ENCODE results near the gene TUBGCP6. TPM values are rescaled to one million over a fixed set of nuclear protein-coding genes. Genes with fewer than 3 reads are reported as not detected.

TUBGCP6 gene
- total RNA-seq, 1 experiment from 2014 or later = 38.6 TPM

DNA sequence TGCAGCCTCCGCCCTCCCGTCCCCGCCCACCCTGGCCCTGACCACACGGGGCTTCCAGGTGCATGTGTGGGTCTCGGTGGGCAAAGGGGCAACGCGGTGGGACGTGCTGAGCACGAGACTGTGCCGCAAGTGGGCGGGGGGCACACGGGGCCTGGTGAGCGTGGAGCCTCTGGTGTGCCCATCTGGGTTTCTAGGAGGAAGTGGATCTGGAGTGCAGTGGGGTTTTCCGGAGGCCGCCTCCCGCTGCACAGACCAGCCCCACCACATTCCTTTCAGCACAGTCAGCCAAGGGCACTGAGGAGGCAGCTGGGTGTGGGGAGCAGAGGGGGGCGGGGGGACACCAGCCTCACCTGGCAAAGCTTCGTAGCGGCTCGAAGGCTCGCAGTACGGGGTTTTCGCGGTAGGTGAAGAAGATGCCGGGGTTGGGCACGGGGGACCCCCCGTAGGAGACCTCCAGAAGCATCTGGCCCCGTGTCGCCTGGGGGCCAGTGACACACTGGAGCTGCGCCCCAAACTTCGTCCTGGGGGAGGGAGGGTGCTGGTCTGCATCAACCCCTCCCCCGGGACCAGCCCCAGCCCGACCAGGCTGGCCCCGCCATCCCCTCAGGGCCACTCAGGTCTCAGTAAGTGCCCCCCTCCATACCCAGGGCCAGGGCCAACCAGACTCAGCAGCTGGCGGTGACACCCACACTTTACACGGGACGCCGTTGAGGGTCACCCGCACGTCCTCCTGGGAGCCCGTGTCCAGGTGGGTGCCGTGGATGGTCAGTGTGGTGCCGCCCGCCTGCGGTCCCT is 37.7 kb upstream of the TUBGCP6 start (continued):
- TF ChIP-seq ZBTB33 (IDR thresholded peaks at IDR 0.05; ENCODE audit: extremely low read depth, insufficient replicate concordance, low read length) (peak; percentile 78), POLR2AphosphoS5 (IDR thresholded peaks at IDR 0.05; ENCODE audit: low read depth, low read length) (peak; percentile 74), SP1 (IDR thresholded peaks at IDR 0.05; ENCODE audit: low read depth) (peak; percentile 98), ZNF274 (IDR thresholded peaks at IDR 0.05; ENCODE audit: low read depth, low read length) (no peak), YY1 (IDR thresholded peaks at IDR 0.05; ENCODE audit: extremely low read depth, insufficient replicate concordance, low read depth, low read length) (peak; percentile 43)

- TF ChIP-seq JUND (IDR thresholded peaks at IDR 0.05) = no peak
- TF ChIP-seq POLR2A (IDR thresholded peaks at IDR 0.05; ENCODE audit: borderline replicate concordance, extremely low read depth, insufficient read depth, insufficient read length) = no peak
- no peak for TF ChIP-seq EZH2 (IDR thresholded peaks at IDR 0.05)
- TF ChIP-seq, protein P1, sequence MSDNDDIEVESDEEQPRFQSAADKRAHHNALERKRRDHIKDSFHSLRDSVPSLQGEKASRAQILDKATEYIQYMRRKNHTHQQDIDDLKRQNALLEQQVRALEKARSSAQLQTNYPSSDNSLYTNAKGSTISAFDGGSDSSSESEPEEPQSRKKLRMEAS (IDR thresholded peaks at IDR 0.05) = no peak
- TF ChIP-seq EZH2phosphoT487 (IDR thresholded peaks at IDR 0.05; ENCODE audit: borderline replicate concordance) = no peak
- TF ChIP-seq POLR2AphosphoS5 (IDR thresholded peaks at IDR 0.05; ENCODE audit: low read depth, low read length) = no peak
- no peak for TF ChIP-seq YY1 (IDR thresholded peaks at IDR 0.05; ENCODE audit: extremely low read depth, insufficient replicate concordance, low read depth, low read length)
- TF ChIP-seq RAD21 (IDR thresholded peaks at IDR 0.05; ENCODE audit: low read depth) = no peak
- no peak for TF ChIP-seq ZNF274 (IDR thresholded peaks at IDR 0.05; ENCODE audit: low read depth, low read length)
- no peak for TF ChIP-seq FOSL1 (IDR thresholded peaks at IDR 0.05; ENCODE audit: low read depth)
- ChIA-PET CTCF (no interaction called here), POLR2A (interaction anchor here (1.1 to 1.7 kb wide), 3 partner anchors 11 to 22 kb away, joined by 3 to 6 read pairs (median 3); no protein-coding TSS in a partner anchor), RAD21 (ENCODE audit: low non-redundant PET in 1 of 2, low total read pairs in 2 of 2, uncharacterized antibody in 2 of 2, unreplicated experiment in 2 of 2) (no interaction called here)
- no peak overlapping the region for H2AFZ ChIP-seq (ENCODE audit: low read depth, low read length, poor library complexity, severe bottlenecking)
- no TSS peak for BruUV-seq (replicated peaks)
- H3K27ac ChIP-seq (ENCODE audit: low read depth, low read length) = peak overlapping the region; percentile 96
- H3K9me3 ChIP-seq (ENCODE audit: control insufficient read depth in 1 of 2, insufficient read depth in 1 of 2, low read depth in 1 of 2, low read length in 2 of 2) = no peaks in the 10 kb centered on the region
- intact Hi-C loops (cut with micrococcal nuclease) = no loop called here
- H3K4me1 ChIP-seq (ENCODE audit: control insufficient read depth in 1 of 2, insufficient read depth in 2 of 2, low read length in 2 of 2) = peaks cover 20 to 28% of the 10 kb centered on the region in 2 experiments
- no peaks in the 10 kb centered on the region for H3K27me3 ChIP-seq (ENCODE audit: insufficient read depth, low read length)
- DNase-seq (ENCODE audit: low read depth, low spot score) (no peak), ATAC-seq (peak; percentile 1; the same call in 1 of the 2 replicates)
- H3K79me2 ChIP-seq (ENCODE audit: insufficient read depth, low read length) = peaks cover 21% of the 10 kb centered on the region; the same call in 1 of the 2 replicates
- no peaks in the 10 kb centered on the region for H4K20me1 ChIP-seq (ENCODE audit: insufficient read depth)
- no peaks in the 10 kb centered on the region for H3K9me2 ChIP-seq (ENCODE audit: insufficient read depth)
- peak overlapping the region; percentile 87 for H3K4me2 ChIP-seq (ENCODE audit: low read length)
- peak overlapping the region; percentile 26 to 53 for H3K4me3 ChIP-seq (replicated peaks in 1 of 2; ENCODE audit: low read depth in 1 of 2, low read length in 2 of 2)
- peak overlapping the region; percentile 62 for H3K9ac ChIP-seq (ENCODE audit: low read length)
- peaks cover 24 to 67% of the 10 kb centered on the region in 2 experiments for H3K36me3 ChIP-seq (ENCODE audit: control insufficient read depth in 1 of 2, insufficient read depth in 2 of 2, low read length in 2 of 2)
Measured at GRCh38 chr22:50281957-50282356, 37.1 kb upstream of the TUBGCP6 start.

Measured in HCT116 (cell line).